A673 (cell line): Measurements from ENCODE around the gene IL1RL1. TPM values are rescaled to one million over a fixed set of nuclear protein-coding genes. Genes with fewer than 3 reads are reported as not detected.

Experiments
- BruUV-seq: library from RNA; stranded (reverse); fragments of 400-500 nt; replicated peaks from 2 replicates; lab custom pipeline; 2021; lab: Mats Ljungman, UMichigan
- CTCF ChIA-PET: fragments of 300-600 bp; sonication (Branson Sonifier 250); formaldehyde crosslinking; loops from one replicate; lab custom pipeline; 2022; ENCODE audit warnings: antibody characterized with exemption; lab: Charles Lee
- POLR2A ChIA-PET: fragments of 300-600 bp; sonication (Branson Sonifier 250); formaldehyde crosslinking; loops from one replicate; lab custom pipeline; 2022; ENCODE audit warnings: antibody characterized with exemption; ENCODE audit not compliant: low non-redundant PET; lab: Charles Lee
- DNase-seq: peaks from one replicate; pipeline ENCODE4 v3.0.0-alpha.2; 2015; ENCODE audit warnings: low spot score
- H3K27ac ChIP-seq: fragments of 200-600 bp; sonication (generic); 2 replicates; pipeline ENCODE4 v1.5.1; 2016; ENCODE audit warnings: mixed run types, low read depth, mild to moderate bottlenecking, mixed read lengths, antibody characterized with exemption, low read length; ENCODE audit not compliant: poor library complexity, severe bottlenecking
- H3K27me3 ChIP-seq: fragments of 200-600 bp; sonication (generic); replicated peaks from 2 replicates; pipeline ENCODE4 v1.6.1; 2017; ENCODE audit warnings: mixed run types, low read depth, mild to moderate bottlenecking, mixed read lengths, antibody characterized with exemption, low read length; ENCODE audit not compliant: insufficient read depth, poor library complexity
- H3K36me3 ChIP-seq: fragments of 200-600 bp; sonication (generic); 2 replicates; pipeline ENCODE4 v1.6.1; 2016; ENCODE audit warnings: mixed run types, mild to moderate bottlenecking, mixed read lengths, antibody characterized with exemption, low read length; ENCODE audit not compliant: insufficient read depth, poor library complexity, severe bottlenecking
- H3K4me1 ChIP-seq: fragments of 200-600 bp; sonication (generic); 2 replicates; pipeline ENCODE4 v1.6.1; 2017; ENCODE audit warnings: mixed run types, mild to moderate bottlenecking, mixed read lengths, antibody characterized with exemption, low read length; ENCODE audit not compliant: insufficient read depth, poor library complexity, severe bottlenecking
- H3K4me3 ChIP-seq: fragments of 200-600 bp; sonication (generic); 2 replicates; pipeline ENCODE4 v1.5.1; 2016; ENCODE audit warnings: low read depth, mixed run types, mild to moderate bottlenecking, mixed read lengths, low read length; ENCODE audit not compliant: poor library complexity, severe bottlenecking
- H3K9me3 ChIP-seq: fragments of 200-600 bp; sonication (generic); 2 replicates; pipeline ENCODE4 v1.6.1; 2016; ENCODE audit warnings: mixed run types, low read depth, mild to moderate bottlenecking, mixed read lengths, antibody characterized with exemption, low read length; ENCODE audit not compliant: poor library complexity, severe bottlenecking
- CTCF ChIP-seq: fragments of 300-800, 200-600 bp; sonication (generic); conservative IDR thresholded peaks from 2 replicates; pipeline ENCODE4 v1.5.1; 2017; ENCODE audit warnings: low read depth, mild to moderate bottlenecking, antibody characterized with exemption, low read length, moderate library complexity, mixed read lengths
- EZH2 ChIP-seq: fragments of 200-600 bp; sonication (generic); IDR thresholded peaks from 2 replicates; pipeline ENCODE4 v1.6.1; 2017; ENCODE audit warnings: borderline replicate concordance, low read depth, mild to moderate bottlenecking, mixed read lengths, antibody characterized with exemption, low read length; ENCODE audit not compliant: poor library complexity, severe bottlenecking
- intact Hi-C: fragments of 100-400 bp; cut with micrococcal nuclease; formaldehyde crosslinking; loops from one replicate; pipeline ENCODE4 v1.10.0; 2022; ENCODE audit not compliant: unreplicated experiment
- total RNA-seq: library from RNA; stranded (reverse); gene quantifications from 2 replicates; pipeline ENCODE4 v1.2.3, GENCODE V29; 2021

IL1RL1 gene
- total RNA-seq, 1 experiment from 2014 or later = not detected

- CTCF ChIA-PET = no interaction called here
- intact Hi-C loops = no loop called here
- no peak overlapping the region for H3K4me3 ChIP-seq
- no peak overlapping the region for H3K27ac ChIP-seq
- H3K4me1 ChIP-seq = no peaks in the 10 kb centered on the region
- H3K9me3 ChIP-seq = no peaks in the 10 kb centered on the region
- no peaks in the 10 kb centered on the region for H3K36me3 ChIP-seq
- no peak for DNase-seq
- no peak for TF ChIP-seq EZH2
- TF ChIP-seq CTCF = no peak
- H3K27me3 ChIP-seq = peaks cover 37% of the 10 kb centered on the region
- no TSS peak for BruUV-seq
- POLR2A ChIA-PET = no interaction called here
Measured at GRCh38 chr2:102297891-102298290, 13.5 kb upstream of the IL1RL1 start.

GRCh38 chr2:102301867-102302362 is 9.4 kb upstream of the IL1RL1 start:
- DNase-seq = peak; percentile 14
- BruUV-seq = no TSS peak
- H3K27me3 ChIP-seq = peaks cover 62% of the 10 kb centered on the region
- no peaks in the 10 kb centered on the region for H3K9me3 ChIP-seq
- H3K4me3 ChIP-seq = no peak overlapping the region
- no peaks in the 10 kb centered on the region for H3K36me3 ChIP-seq
- no peaks in the 10 kb centered on the region for H3K4me1 ChIP-seq
- no peak overlapping the region for H3K27ac ChIP-seq
- POLR2A ChIA-PET = no interaction called here
- CTCF ChIA-PET = no interaction called here
- TF ChIP-seq CTCF (peak; percentile 52), EZH2 (no peak)
- intact Hi-C loops = loop anchor here (5.0 kb wide), 1 partner anchor 50 kb away; no protein-coding TSS in a partner anchor

- TF ChIP-seq EZH2 (no peak), CTCF (no peak)
- Histone ChIP-seq H3K4me1 (no peaks in the 10 kb centered on the region), H3K4me3 (no peak overlapping the region), H3K9me3 (no peaks in the 10 kb centered on the region), H3K27ac (no peak overlapping the region), H3K27me3 (peaks cover 62% of the 10 kb centered on the region), H3K36me3 (no peaks in the 10 kb centered on the region)
- CTCF ChIA-PET = no interaction called here
- DNase-seq = no peak
- intact Hi-C loops = loop anchor here (5.0 kb wide), 1 partner anchor 50 kb away; no protein-coding TSS in a partner anchor
- POLR2A ChIA-PET = no interaction called here
- no TSS peak for BruUV-seq
Measured at GRCh38 chr2:102302458-102302857, 8.9 kb upstream of the IL1RL1 start.
